Measurements from ENCODE around the gene TRAF1. TPM values are rescaled to one million over a fixed set of nuclear protein-coding genes. Genes with fewer than 3 reads are reported as not detected.

The TRAF1 gene
- total RNA-seq, 1 experiment from 2014 or later, result 1.8 TPM

GRCh38 chr9:120902569-120903535, 23.7 kb downstream of the TRAF1 start:
- TF ChIP-seq NFATC4 (CRISPR knock-in tag; IDR thresholded peaks at IDR 0.05), result no peak
- TF ChIP-seq CBFB (CRISPR knock-in tag; IDR thresholded peaks at IDR 0.05; ENCODE audit: low read depth), result no peak
- no peak for TF ChIP-seq MLX (CRISPR knock-in tag; IDR thresholded peaks at IDR 0.05)
- no peak for TF ChIP-seq ZNF416 (CRISPR knock-in tag; IDR thresholded peaks at IDR 0.05)
- TF ChIP-seq GABPB1 (CRISPR knock-in tag; IDR thresholded peaks at IDR 0.05), result no peak
- TF ChIP-seq ZNF138 (CRISPR knock-in tag; conservative IDR thresholded peaks at IDR 0.05), result no peak
- TF ChIP-seq FOXP4 (CRISPR knock-in tag; IDR thresholded peaks at IDR 0.05), result no peak
- no peak for TF ChIP-seq TP53 (CRISPR knock-in tag; IDR thresholded peaks at IDR 0.05)
- no peak for TF ChIP-seq ZNF232 (CRISPR knock-in tag; IDR thresholded peaks at IDR 0.05)
- no peak for TF ChIP-seq RELA (CRISPR knock-in tag; IDR thresholded peaks at IDR 0.05; ENCODE audit: borderline replicate concordance)
- no peak for TF ChIP-seq RORB (CRISPR knock-in tag; IDR thresholded peaks at IDR 0.05)
- no peak for TF ChIP-seq EMX1 (CRISPR knock-in tag; IDR thresholded peaks at IDR 0.05)
- TF ChIP-seq STAT6 (CRISPR knock-in tag; conservative IDR thresholded peaks at IDR 0.05; ENCODE audit: low read depth), result no peak
- POLR2A ChIA-PET, result no interaction called here

GRCh38 chr9:120901755-120902568, 24.6 kb downstream of the TRAF1 start:
- DNase-seq (ENCODE audit: low spot score), result no peak
- Mint-ChIP-seq H3K27ac (no peak overlapping the region), H3K36me3 (no peaks in the 10 kb centered on the region), H3K27me3 (ENCODE audit: low read depth) (no peaks in the 10 kb centered on the region; the same call in 1 of the 2 replicates), H3K9me3 (no peaks in the 10 kb centered on the region), H3K4me3 (no peak overlapping the region), H3K4me1 (0 out of 2 replicates have a peak, but pooled peaks cover 3% of the 10 kb centered on the region)
- CTCF ChIA-PET, result no interaction called here
- no peak for ATAC-seq
- POLR2A ChIA-PET, result no interaction called here
- TF ChIP-seq USF2 (CRISPR knock-in tag; IDR thresholded peaks at IDR 0.05), result no peak
- TF ChIP-seq FOXJ3 (CRISPR knock-in tag; IDR thresholded peaks at IDR 0.05; ENCODE audit: borderline replicate concordance), result no peak
- no peak for TF ChIP-seq TEAD4 (CRISPR knock-in tag; IDR thresholded peaks at IDR 0.05)
- TF ChIP-seq OVOL2 (CRISPR knock-in tag; IDR thresholded peaks at IDR 0.05; ENCODE audit: borderline replicate concordance), result no peak
- no peak for TF ChIP-seq ZNF138 (CRISPR knock-in tag; conservative IDR thresholded peaks at IDR 0.05)
- TF ChIP-seq FOXK1 (CRISPR knock-in tag; IDR thresholded peaks at IDR 0.05), result no peak
- TF ChIP-seq JUN (CRISPR knock-in tag; IDR thresholded peaks at IDR 0.05), result no peak
- TF ChIP-seq ATF1 (CRISPR knock-in tag; IDR thresholded peaks at IDR 0.05), result no peak
- no peak for TF ChIP-seq MAX (CRISPR knock-in tag; IDR thresholded peaks at IDR 0.05)
- no peak for TF ChIP-seq AFF4 (CRISPR knock-in tag; IDR thresholded peaks at IDR 0.05; ENCODE audit: borderline replicate concordance)

More at GRCh38 chr9:120902569-120903535, 23.7 kb downstream of the TRAF1 start:
- no peaks in the 10 kb centered on the region for H3K4me1 Mint-ChIP-seq
- no peaks in the 10 kb centered on the region for H3K27me3 Mint-ChIP-seq (ENCODE audit: low read depth)
- no peaks in the 10 kb centered on the region for H3K9me3 Mint-ChIP-seq
- CTCF ChIA-PET, result no interaction called here
- no peak overlapping the region for H3K4me3 Mint-ChIP-seq
- no peak overlapping the region for H3K27ac Mint-ChIP-seq
- no peak for ATAC-seq
- no peak for DNase-seq (ENCODE audit: low spot score)
- H3K36me3 Mint-ChIP-seq, result no peaks in the 10 kb centered on the region

All from WTC11 (cell line).